HAP-1 (cell line): Measurements from ENCODE around the gene CHST13.

Source experiments
- DNase-seq, 2 experiments: peaks; one replicate each; pipeline ENCODE4 v3.0.0-alpha.2; 2016 to 2020; ENCODE audit warnings: low spot score in 2 of 2
- H3K27me3 ChIP-seq: fragments of 250-450 bp; sonication (Bioruptor Pico); 2 replicates; pipeline ENCODE4 v1.5.1; 2020; ENCODE audit warnings: low read depth, mild to moderate bottlenecking, moderate library complexity
- H3K36me3 ChIP-seq: fragments of 250-450 bp; sonication (Bioruptor Pico); replicated peaks from 2 replicates; pipeline ENCODE4 v1.5.1; 2020; ENCODE audit warnings: mild to moderate bottlenecking
- H3K4me1 ChIP-seq: fragments of 250-450 bp; sonication (Bioruptor Pico); 2 replicates; pipeline ENCODE4 v1.5.1; 2020; ENCODE audit warnings: mild to moderate bottlenecking
- H3K4me3 ChIP-seq: fragments of 250-450 bp; sonication (Bioruptor Pico); 2 replicates; pipeline ENCODE4 v1.5.1; 2020; ENCODE audit warnings: mild to moderate bottlenecking, moderate library complexity
- H3K9me3 ChIP-seq: fragments of 250-450 bp; sonication (Bioruptor Pico); 2 replicates; pipeline ENCODE4 v1.5.1; 2020; ENCODE audit warnings: mild to moderate bottlenecking, moderate library complexity
- in situ Hi-C: fragments of 300-500 bp; cut with MboI; formaldehyde crosslinking; loops from 3 replicates; pipeline ENCODE4 v1.14.3; 2020; ENCODE audit warnings: low sequenced_read_pairs, inconsistent platforms, mixed read lengths

Gene CHST13

DNA sequence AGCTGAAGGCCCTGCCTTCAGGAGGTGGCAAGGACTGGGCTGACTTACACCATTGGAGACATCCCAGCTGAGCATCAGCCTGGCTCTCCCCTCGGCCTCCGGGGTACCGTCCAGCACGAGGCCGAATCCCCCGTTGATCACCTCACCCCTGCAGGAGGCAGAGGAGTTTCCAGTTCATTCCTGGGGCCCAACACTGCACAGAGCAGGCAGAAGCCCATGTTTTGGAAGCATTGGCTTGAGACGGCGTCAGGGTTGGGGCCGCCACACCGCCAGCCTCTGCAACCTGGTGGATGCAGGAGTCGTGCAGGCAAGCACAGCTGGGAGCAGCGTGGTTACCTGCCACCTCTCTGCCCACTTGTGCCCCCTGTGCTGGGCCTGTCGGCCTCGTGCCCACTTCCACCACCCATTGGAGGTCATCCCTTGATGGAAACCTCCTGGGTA is 40.6 kb upstream of the CHST13 start:
- Histone ChIP-seq H3K9me3 (no peaks in the 10 kb centered on the region), H3K4me3 (no peak overlapping the region), H3K27me3 (no peaks in the 10 kb centered on the region), H3K36me3 (no peaks in the 10 kb centered on the region), H3K4me1 (peaks cover 12% of the 10 kb centered on the region)
- in situ Hi-C loops: no loop called here
- DNase-seq: no peak

- H3K4me1 ChIP-seq: peaks cover 12% of the 10 kb centered on the region
- no peaks in the 10 kb centered on the region for H3K36me3 ChIP-seq
- no peaks in the 10 kb centered on the region for H3K27me3 ChIP-seq
- in situ Hi-C loops: no loop called here
- no peak overlapping the region for H3K4me3 ChIP-seq
- no peak for DNase-seq
- no peaks in the 10 kb centered on the region for H3K9me3 ChIP-seq
Measured at GRCh38 chr3:126484148-126484547, 39.8 kb upstream of the CHST13 start.

GRCh38 chr3:126484662-126485061 is 39.3 kb upstream of the CHST13 start:
- Histone ChIP-seq H3K4me3 (no peak overlapping the region), H3K27me3 (no peaks in the 10 kb centered on the region), H3K4me1 (peaks cover 12% of the 10 kb centered on the region), H3K36me3 (no peaks in the 10 kb centered on the region), H3K9me3 (no peaks in the 10 kb centered on the region)
- no peak for DNase-seq
- in situ Hi-C loops: no loop called here

GRCh38 chr3:126485176-126485897 is 38.6 kb upstream of the CHST13 start:
- H3K4me3 ChIP-seq: no peak overlapping the region
- H3K36me3 ChIP-seq: no peaks in the 10 kb centered on the region
- H3K27me3 ChIP-seq: no peaks in the 10 kb centered on the region
- in situ Hi-C loops: no loop called here
- no peaks in the 10 kb centered on the region for H3K9me3 ChIP-seq
- peak; percentile 52 to 61 for DNase-seq
- H3K4me1 ChIP-seq: peaks cover 12% of the 10 kb centered on the region

DNA sequence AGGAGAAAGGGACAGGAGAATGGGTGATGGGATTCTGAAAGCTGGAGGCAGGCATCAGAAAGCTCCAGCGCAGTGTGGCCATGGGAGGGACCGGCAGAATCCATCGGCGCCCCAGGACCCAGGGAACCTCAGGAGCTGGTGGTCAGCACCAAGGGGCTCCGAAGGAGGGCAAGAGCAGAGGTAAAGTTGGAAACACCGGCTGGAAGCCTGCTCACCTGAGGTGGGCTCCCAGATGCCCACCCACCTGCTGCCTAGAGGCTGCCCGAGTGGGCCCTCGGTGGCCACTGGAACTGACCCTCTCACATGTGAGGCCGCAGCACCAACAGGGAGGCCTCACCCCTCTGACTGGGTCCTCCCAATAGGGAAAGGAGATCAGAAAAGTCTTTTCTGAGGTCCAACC is 38.0 kb upstream of the CHST13 start:
- no peak for DNase-seq
- Histone ChIP-seq H3K9me3 (no peaks in the 10 kb centered on the region), H3K4me1 (peaks cover 12% of the 10 kb centered on the region)

GRCh38 chr3:126486360-126486847 is 37.6 kb upstream of the CHST13 start:
- no peak for DNase-seq
- Histone ChIP-seq H3K4me3 (no peak overlapping the region), H3K4me1 (peaks cover 12% of the 10 kb centered on the region), H3K27me3 (no peaks in the 10 kb centered on the region), H3K9me3 (no peaks in the 10 kb centered on the region), H3K36me3 (no peaks in the 10 kb centered on the region)
- in situ Hi-C loops: no loop called here

More for the DNA sequence above, 38.0 kb upstream of the CHST13 start:
- Histone ChIP-seq H3K4me3 (no peak overlapping the region), H3K36me3 (no peaks in the 10 kb centered on the region), H3K27me3 (no peaks in the 10 kb centered on the region)
- in situ Hi-C loops: no loop called here

DNA sequence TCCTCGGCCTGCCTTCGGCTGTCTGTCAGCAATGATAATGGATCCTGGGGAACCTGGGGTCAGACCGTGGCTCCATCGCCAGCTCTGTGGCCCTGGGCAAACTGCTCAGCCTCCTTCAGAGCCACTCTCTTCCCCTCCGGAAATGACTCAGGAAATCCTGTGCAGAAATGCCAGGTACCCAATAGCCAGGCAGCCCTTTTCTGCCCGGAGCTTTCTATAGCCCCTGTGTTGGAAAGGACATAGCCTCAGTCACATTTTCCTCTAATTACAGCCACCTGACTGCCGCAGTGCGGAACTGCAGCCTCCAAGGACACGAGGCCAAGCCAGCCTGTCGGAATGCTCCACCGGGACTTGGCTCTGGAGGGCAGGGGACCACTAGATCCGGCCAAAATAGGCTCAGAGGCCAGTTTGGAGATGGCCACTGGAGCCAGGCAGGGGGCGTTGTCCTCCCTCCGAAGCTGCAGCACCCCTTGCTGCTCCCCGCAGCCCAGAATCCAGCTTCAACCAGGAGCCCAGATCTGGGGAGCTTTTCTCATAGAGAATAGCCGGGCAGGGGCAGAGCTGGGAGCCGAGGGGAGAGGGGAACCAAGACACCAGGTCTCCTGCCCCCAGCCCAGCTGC is 36.7 kb upstream of the CHST13 start:
- Histone ChIP-seq H3K27me3 (no peaks in the 10 kb centered on the region), H3K4me1 (peaks cover 12% of the 10 kb centered on the region), H3K9me3 (no peaks in the 10 kb centered on the region), H3K36me3 (no peaks in the 10 kb centered on the region), H3K4me3 (no peak overlapping the region)
- no peak for DNase-seq
- in situ Hi-C loops: no loop called here

GRCh38 chr3:126488185-126488584 is 35.8 kb upstream of the CHST13 start:
- in situ Hi-C loops: no loop called here
- DNase-seq: no peak
- Histone ChIP-seq H3K27me3 (no peaks in the 10 kb centered on the region), H3K4me1 (peaks cover 12% of the 10 kb centered on the region), H3K36me3 (no peaks in the 10 kb centered on the region), H3K9me3 (no peaks in the 10 kb centered on the region), H3K4me3 (no peak overlapping the region)

DNA sequence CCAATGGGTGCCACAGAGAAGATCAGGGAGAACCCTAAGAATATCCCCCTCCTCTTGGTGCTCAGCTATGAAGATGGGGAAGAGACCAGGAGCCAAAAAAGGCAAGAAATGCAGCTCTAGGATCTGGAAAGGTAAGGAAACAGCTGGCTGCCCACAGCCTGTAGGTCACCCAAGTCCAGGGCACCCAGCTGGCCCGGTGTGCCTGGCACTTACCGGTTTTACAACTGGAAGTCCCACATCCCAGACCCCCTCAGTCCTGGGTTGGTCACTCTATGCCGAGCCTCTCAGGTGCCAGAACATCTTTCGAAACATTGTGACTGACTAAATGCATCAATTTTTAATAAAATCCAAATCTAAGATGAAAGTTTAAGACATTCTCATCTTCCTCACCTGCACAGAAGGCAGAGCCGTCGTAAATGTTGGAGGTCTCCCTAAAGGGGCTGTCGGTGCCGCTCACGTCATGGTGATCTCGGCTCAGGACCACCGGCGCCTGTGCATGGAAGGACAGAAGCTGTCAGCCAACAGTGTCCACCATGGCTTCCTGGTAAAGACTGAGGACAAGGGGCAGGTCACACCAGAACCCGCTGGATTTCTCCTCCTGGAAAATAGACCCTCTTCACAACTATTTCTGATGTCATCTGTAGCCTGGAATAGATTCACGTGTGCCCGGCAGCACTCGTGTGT is 34.9 kb upstream of the CHST13 start:
- Histone ChIP-seq H3K4me1 (peaks cover 12% of the 10 kb centered on the region), H3K9me3 (no peaks in the 10 kb centered on the region), H3K36me3 (no peaks in the 10 kb centered on the region), H3K27me3 (no peaks in the 10 kb centered on the region), H3K4me3 (no peak overlapping the region)
- in situ Hi-C loops: no loop called here
- no peak for DNase-seq

- Histone ChIP-seq H3K27me3 (no peaks in the 10 kb centered on the region), H3K36me3 (no peaks in the 10 kb centered on the region), H3K4me3 (no peak overlapping the region), H3K9me3 (no peaks in the 10 kb centered on the region), H3K4me1 (peaks cover 2% of the 10 kb centered on the region)
- in situ Hi-C loops: no loop called here
- DNase-seq: no peak
Measured at GRCh38 chr3:126490619-126491018, 33.3 kb upstream of the CHST13 start.

GRCh38 chr3:126491221-126492013 is 32.5 kb upstream of the CHST13 start:
- Histone ChIP-seq H3K9me3 (no peaks in the 10 kb centered on the region), H3K36me3 (no peaks in the 10 kb centered on the region), H3K4me3 (no peak overlapping the region), H3K27me3 (no peaks in the 10 kb centered on the region), H3K4me1 (no peaks in the 10 kb centered on the region)
- in situ Hi-C loops: no loop called here
- no peak for DNase-seq

- Histone ChIP-seq H3K27me3 (no peaks in the 10 kb centered on the region), H3K4me1 (no peaks in the 10 kb centered on the region), H3K36me3 (no peaks in the 10 kb centered on the region), H3K4me3 (no peak overlapping the region), H3K9me3 (no peaks in the 10 kb centered on the region)
- DNase-seq: no peak
- in situ Hi-C loops: no loop called here
Measured at GRCh38 chr3:126493051-126493450, 30.9 kb upstream of the CHST13 start.

DNA sequence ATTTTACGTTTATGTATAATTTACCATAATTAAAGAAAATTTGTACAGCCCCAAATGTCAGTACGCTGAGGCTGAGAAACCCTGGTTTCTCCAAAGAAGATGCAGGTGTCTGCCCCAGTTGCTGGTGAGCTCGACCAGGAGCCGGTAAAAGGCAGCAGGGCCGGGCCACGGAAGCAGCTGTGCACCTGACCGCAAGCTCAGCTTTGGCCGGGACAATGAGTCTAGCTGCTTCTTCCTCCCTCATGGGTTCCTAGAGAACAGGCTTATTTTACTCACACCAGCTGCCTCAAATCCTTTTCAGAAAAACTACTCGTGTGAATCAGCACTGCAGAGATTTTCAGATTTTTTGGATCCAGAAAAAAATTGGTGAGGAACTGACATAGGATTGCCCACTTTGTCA is 30.2 kb upstream of the CHST13 start:
- Histone ChIP-seq H3K4me1 (no peaks in the 10 kb centered on the region), H3K4me3 (no peak overlapping the region), H3K36me3 (no peaks in the 10 kb centered on the region), H3K27me3 (no peaks in the 10 kb centered on the region), H3K9me3 (no peaks in the 10 kb centered on the region)
- DNase-seq: no peak
- in situ Hi-C loops: no loop called here
